SK-N-DZ (cell line): ENCODE data around the gene ANAPC2.
A peak's percentile ranks its signal among the peaks of the same experiment; 100 is the strongest.

Experiments
- DNase-seq: peaks from one replicate; pipeline ENCODE4 v3.0.0-alpha.2; 2015; ENCODE audit warnings: low spot score

The ANAPC2 gene

GRCh38 chr9:137194388-137194787 lies 6.0 kb upstream of the ANAPC2 start:
- DNase-seq, result no peak

GRCh38 chr9:137193771-137194170 lies 5.4 kb upstream of the ANAPC2 start:
- no peak for DNase-seq

GRCh38 chr9:137192859-137193258 lies 4.5 kb upstream of the ANAPC2 start:
- DNase-seq, result no peak

- DNase-seq, result no peak
Measured at GRCh38 chr9:137192448-137192780, 4.1 kb upstream of the ANAPC2 start.

- no peak for DNase-seq
Measured at GRCh38 chr9:137191691-137192447, 3.5 kb upstream of the ANAPC2 start.

- no peak for DNase-seq
Measured at GRCh38 chr9:137191245-137191644, 2.9 kb upstream of the ANAPC2 start.

GRCh38 chr9:137190315-137190856 lies 2.0 kb upstream of the ANAPC2 start:
- no peak for DNase-seq

- DNase-seq, result no peak
Measured at GRCh38 chr9:137189297-137190295, 1.2 kb upstream of the ANAPC2 start.

- DNase-seq, result no peak
Measured at GRCh38 chr9:137188086-137188489, 272 bp downstream of the ANAPC2 start.

- no peak for DNase-seq
Measured at GRCh38 chr9:137187386-137187785, 974 bp downstream of the ANAPC2 start.

GRCh38 chr9:137186385-137186784 lies 2.0 kb downstream of the ANAPC2 start:
- no peak for DNase-seq

GRCh38 chr9:137185921-137186320 lies 2.4 kb downstream of the ANAPC2 start:
- no peak for DNase-seq

- no peak for DNase-seq
Measured at GRCh38 chr9:137184881-137185660, 3.3 kb downstream of the ANAPC2 start.

- DNase-seq, result peak; percentile 95
Measured at GRCh38 chr9:137183980-137184595, 4.3 kb downstream of the ANAPC2 start.

- DNase-seq, result no peak
Measured at GRCh38 chr9:137182836-137183235, 5.5 kb downstream of the ANAPC2 start.

GRCh38 chr9:137181680-137182079 lies 6.7 kb downstream of the ANAPC2 start:
- DNase-seq, result no peak

- DNase-seq, result no peak
Measured at GRCh38 chr9:137180491-137180890, 7.9 kb downstream of the ANAPC2 start.

GRCh38 chr9:137179761-137180160 lies 8.6 kb downstream of the ANAPC2 start:
- DNase-seq, result no peak

- DNase-seq, result no peak
Measured at GRCh38 chr9:137178939-137179630, 9.3 kb downstream of the ANAPC2 start.

- DNase-seq, result no peak
Measured at GRCh38 chr9:137178201-137178938, 10.0 kb downstream of the ANAPC2 start.
